Measurements from ENCODE around the gene SLC15A2.

- no peak for TF ChIP-seq CTCF (IDR thresholded peaks at IDR 0.05 in 2 of 3, conservative IDR thresholded peaks at IDR 0.05 in 1 of 3; ENCODE audit: insufficient read depth in 2 of 3, low read depth in 1 of 3, low read length in 3 of 3)
- no peak for TF ChIP-seq IRF2 (CRISPR knock-in tag; IDR thresholded peaks at IDR 0.05)
- no peak for TF ChIP-seq EP300 (IDR thresholded peaks at IDR 0.05; ENCODE audit: low read length)
Observed at GRCh38 chr3:121914081-121914998, 20.1 kb downstream of the SLC15A2 start.

Data from K562 (cell line).